GM18867 (cell line): Measurements from ENCODE around the gene IMMT.

ENCODE experiments used
- ATAC-seq: cut with Tn5 transposase; IDR thresholded peaks from one replicate; pipeline ENCODE4 v1.9.1; 2021; ENCODE audit warnings: mild to moderate bottlenecking, moderate library complexity; ENCODE audit not compliant: unreplicated experiment

IMMT gene

DNA sequence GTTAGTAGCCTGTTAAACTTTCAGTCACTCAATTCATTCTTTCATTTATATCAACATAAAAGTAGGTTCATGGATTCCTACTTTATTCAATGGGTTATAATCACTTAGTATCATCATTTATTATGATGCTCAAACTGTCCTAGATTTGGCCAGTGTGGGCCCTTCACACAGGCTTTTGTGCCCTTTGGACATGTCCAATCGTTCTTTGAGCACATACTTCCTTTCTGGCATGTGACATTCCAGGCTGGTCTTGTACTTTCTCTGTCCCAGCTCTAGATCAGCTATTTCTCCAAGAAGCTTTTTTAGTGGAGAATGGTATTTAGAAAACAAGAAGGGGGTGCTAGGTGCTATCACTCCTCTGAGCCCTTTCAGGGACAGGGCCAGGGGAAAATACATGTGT lies 101.0 kb downstream of the IMMT start:
- no peak for ATAC-seq
